ENCODE results near the gene SMC3.
"Not testable (repeated sequence)": the region's sequence is repeated elsewhere in the genome, so short reads cannot be mapped to it uniquely, and the experiment has no call there.

The SMC3 gene

GRCh38 chr10:110609605-110610004 is 42.1 kb downstream of the SMC3 start:
- CTCF ChIA-PET: interaction anchor here (0.7 to 3.3 kb wide), 15 partner anchors 9 to 299 kb away, joined by 3 to 28 read pairs (median 5); no protein-coding TSS in a partner anchor
- DNase-seq (ENCODE audit: low read depth, low spot score): no peak
- H3K4me3 ChIP-seq (ENCODE audit: low read depth, low read length): no peak overlapping the region
- TF ChIP-seq, protein P1, sequence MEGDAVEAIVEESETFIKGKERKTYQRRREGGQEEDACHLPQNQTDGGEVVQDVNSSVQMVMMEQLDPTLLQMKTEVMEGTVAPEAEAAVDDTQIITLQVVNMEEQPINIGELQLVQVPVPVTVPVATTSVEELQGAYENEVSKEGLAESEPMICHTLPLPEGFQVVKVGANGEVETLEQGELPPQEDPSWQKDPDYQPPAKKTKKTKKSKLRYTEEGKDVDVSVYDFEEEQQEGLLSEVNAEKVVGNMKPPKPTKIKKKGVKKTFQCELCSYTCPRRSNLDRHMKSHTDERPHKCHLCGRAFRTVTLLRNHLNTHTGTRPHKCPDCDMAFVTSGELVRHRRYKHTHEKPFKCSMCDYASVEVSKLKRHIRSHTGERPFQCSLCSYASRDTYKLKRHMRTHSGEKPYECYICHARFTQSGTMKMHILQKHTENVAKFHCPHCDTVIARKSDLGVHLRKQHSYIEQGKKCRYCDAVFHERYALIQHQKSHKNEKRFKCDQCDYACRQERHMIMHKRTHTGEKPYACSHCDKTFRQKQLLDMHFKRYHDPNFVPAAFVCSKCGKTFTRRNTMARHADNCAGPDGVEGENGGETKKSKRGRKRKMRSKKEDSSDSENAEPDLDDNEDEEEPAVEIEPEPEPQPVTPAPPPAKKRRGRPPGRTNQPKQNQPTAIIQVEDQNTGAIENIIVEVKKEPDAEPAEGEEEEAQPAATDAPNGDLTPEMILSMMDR (IDR thresholded peaks at IDR 0.05; ENCODE audit: insufficient read depth, low read length, missing control alignments): no peak
- POLR2A ChIA-PET: no interaction called here

DNA sequence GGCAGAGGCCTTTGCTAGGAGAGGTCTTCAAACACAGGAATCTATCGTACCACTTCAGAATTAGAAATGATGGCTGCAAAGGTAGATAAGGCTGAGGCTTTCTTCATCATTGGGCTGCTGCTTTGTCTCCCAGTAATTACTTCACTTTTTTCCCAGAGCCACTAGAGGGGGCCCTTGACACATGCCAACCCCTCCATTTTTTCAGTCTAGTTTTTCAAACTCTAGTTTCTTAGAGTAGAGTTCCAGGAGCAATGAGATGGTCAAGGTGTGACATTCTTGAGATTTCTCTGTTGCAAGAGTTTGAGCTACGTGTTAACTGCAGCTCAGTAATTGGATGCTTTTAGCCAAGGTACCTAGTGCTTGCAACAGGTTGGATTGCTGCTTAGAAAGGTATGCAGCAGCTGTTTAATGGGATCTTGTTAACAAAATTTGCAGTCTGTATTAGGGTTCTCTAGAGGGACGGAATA is 42.8 kb downstream of the SMC3 start:
- no peak overlapping the region for H3K4me3 ChIP-seq (ENCODE audit: low read depth, low read length)
- TF ChIP-seq, protein P1 (IDR thresholded peaks at IDR 0.05; ENCODE audit: insufficient read depth, low read length, missing control alignments): peak; percentile 72
- CTCF ChIA-PET: interaction anchor here (0.7 to 3.4 kb wide), 41 partner anchors 9 to 988 kb away, joined by 3 to 20 read pairs (median 4); partner anchors contain the start of gene SMNDC1
- POLR2A ChIA-PET: interaction anchor here (0.6 kb wide), 1 partner anchor 261 kb away, joined by 3 read pairs; the partner anchor contains the start of gene PDCD4
- no peak for DNase-seq (ENCODE audit: low read depth, low spot score)

- not testable (repeated sequence) for DNase-seq (ENCODE audit: low read depth, low spot score); H3K4me3 ChIP-seq (ENCODE audit: low read depth, low read length)
- CTCF ChIA-PET: interaction anchor here (0.7 to 3.4 kb wide), 42 partner anchors 9 to 1526 kb away, joined by 3 to 20 read pairs (median 4); partner anchors contain the start of gene SMNDC1
- POLR2A ChIA-PET: interaction anchor here (0.6 kb wide), 1 partner anchor 261 kb away, joined by 3 read pairs; the partner anchor contains the start of gene PDCD4
These were observed 43.3 kb downstream of the SMC3 start for GRCh38 chr10:110610781-110611180.

GRCh38 chr10:110612087-110612486 is 44.6 kb downstream of the SMC3 start:
- TF ChIP-seq, protein P1 (IDR thresholded peaks at IDR 0.05; ENCODE audit: insufficient read depth, low read length, missing control alignments): no peak
- CTCF ChIA-PET: interaction anchor here (0.9 to 3.4 kb wide), 9 partner anchors 10 to 134 kb away, joined by 3 to 20 read pairs (median 5); no protein-coding TSS in a partner anchor
- H3K4me3 ChIP-seq (ENCODE audit: low read depth, low read length): no peak overlapping the region
- POLR2A ChIA-PET: no interaction called here
- no peak for DNase-seq (ENCODE audit: low read depth, low spot score)

GRCh38 chr10:110612629-110613028 is 45.1 kb downstream of the SMC3 start:
- POLR2A ChIA-PET: no interaction called here

DNA sequence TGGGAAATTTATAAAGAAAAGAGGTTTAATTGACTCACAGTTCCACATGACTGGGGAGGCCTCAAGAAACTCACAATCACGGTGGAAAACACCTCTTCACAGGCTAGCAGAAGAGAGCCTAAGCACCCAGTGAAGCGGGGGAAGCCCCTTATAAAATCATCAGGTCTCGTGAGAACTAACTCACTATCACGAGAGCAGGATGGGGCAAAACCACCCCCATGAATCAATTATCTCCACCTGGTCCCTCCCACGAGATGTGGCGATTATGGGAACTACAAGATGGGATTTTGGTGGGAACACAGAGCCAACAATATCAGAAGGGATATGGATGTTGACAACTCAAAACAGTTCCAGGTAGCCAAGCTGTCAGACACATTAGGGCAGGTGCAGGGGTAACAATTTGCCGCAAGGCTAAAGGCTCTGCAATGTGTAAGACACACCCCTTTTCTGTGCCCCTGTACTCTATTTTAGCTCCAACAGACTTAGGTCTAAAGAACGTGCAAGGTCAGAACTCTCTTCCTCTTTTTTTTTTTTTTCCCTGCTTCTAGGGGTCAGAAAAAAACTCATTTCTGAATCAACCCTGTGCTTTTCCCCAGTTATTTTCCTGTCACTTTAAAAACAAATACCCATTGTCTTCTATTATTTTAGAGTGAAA is 46.0 kb downstream of the SMC3 start:
- DNase-seq (ENCODE audit: low read depth, low spot score): no peak
- H3K4me3 ChIP-seq (ENCODE audit: low read depth, low read length): no peak overlapping the region
- ChIA-PET POLR2A (no interaction called here), CTCF (interaction anchor here (1.5 to 4.8 kb wide), 3 partner anchors 9 to 59 kb away, joined by 6 to 20 read pairs (median 20); no protein-coding TSS in a partner anchor)
- TF ChIP-seq, protein P1 (IDR thresholded peaks at IDR 0.05; ENCODE audit: insufficient read depth, low read length, missing control alignments): no peak

More at GRCh38 chr10:110612629-110613028, 45.1 kb downstream of the SMC3 start:
- CTCF ChIA-PET: interaction anchor here (1.4 to 3.4 kb wide), 4 partner anchors 10 to 68 kb away, joined by 5 to 20 read pairs (median 12); no protein-coding TSS in a partner anchor
- no peak for DNase-seq (ENCODE audit: low read depth, low spot score)
- no peak overlapping the region for H3K4me3 ChIP-seq (ENCODE audit: low read depth, low read length)
- TF ChIP-seq, protein P1 (IDR thresholded peaks at IDR 0.05; ENCODE audit: insufficient read depth, low read length, missing control alignments): no peak

Measured in AG04449 (cell line).